GM19324 (cell line): ENCODE data around the gene C2orf49.

ENCODE experiments used
- ATAC-seq: cut with Tn5 transposase; IDR thresholded peaks from one replicate; pipeline ENCODE4 v1.9.1; 2021; ENCODE audit warnings: mild to moderate bottlenecking, moderate library complexity; ENCODE audit not compliant: unreplicated experiment, low FRiP score

The C2orf49 gene

DNA sequence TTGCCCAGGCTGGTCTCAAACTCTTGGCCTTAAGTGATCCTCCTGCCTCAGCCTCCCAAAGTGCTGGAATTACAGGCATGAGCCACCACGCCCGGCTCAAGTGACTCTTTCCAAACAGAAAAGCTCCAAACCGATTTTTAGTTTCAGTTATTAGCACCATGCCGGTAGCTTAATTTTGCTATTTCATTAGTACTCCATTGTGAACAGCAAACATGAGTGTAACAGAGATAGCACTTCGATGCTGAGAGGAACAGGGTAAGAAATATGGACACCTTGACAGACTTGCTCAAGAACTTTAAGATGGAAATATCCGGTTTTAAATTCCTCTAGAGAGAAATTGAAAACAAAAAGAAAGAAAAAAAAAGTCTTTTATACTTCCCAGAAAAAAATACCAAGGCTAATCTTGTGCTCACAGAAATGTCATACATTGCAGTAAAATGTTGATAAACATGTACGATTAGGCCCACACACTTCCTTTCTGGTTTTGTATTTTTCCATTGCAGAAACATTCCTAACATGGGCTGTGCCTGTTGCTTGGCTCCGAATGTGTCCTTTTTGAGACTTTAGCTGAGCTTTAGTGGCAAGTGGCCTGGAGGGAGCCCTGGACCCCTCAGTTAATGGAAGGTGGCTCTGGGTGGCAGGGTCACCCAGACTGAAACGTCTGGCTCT is 43.2 kb downstream of the C2orf49 start:
- no peak for ATAC-seq

DNA sequence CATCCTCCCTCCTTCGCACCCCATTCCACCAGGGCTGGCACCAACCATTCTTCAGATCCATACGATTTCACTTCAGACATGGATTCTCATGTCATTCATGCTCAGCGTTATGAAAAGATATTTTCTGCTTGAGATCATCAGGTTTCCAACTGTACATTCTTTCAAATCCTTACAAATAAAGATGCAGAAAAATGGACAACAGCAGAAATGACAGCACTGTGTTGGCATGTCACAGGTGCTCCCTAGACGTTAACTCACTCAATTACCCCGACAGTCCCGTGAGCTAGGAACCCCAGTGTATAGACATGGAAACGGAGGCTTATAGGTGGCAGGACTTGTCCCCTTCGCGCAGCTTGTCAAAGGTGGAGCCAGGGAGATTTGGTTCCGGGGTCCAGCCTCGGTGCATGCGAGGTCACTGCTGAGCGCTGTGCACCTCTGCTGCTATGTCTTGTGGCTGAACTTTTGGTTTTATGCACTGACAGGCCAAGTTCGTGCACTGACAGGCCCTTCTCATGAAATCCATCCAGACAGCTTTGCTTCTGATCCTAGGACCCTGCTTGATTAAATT is 43.8 kb downstream of the C2orf49 start:
- ATAC-seq = no peak

GRCh38 chr2:105382177-105382576 is 44.8 kb downstream of the C2orf49 start:
- ATAC-seq = no peak

DNA sequence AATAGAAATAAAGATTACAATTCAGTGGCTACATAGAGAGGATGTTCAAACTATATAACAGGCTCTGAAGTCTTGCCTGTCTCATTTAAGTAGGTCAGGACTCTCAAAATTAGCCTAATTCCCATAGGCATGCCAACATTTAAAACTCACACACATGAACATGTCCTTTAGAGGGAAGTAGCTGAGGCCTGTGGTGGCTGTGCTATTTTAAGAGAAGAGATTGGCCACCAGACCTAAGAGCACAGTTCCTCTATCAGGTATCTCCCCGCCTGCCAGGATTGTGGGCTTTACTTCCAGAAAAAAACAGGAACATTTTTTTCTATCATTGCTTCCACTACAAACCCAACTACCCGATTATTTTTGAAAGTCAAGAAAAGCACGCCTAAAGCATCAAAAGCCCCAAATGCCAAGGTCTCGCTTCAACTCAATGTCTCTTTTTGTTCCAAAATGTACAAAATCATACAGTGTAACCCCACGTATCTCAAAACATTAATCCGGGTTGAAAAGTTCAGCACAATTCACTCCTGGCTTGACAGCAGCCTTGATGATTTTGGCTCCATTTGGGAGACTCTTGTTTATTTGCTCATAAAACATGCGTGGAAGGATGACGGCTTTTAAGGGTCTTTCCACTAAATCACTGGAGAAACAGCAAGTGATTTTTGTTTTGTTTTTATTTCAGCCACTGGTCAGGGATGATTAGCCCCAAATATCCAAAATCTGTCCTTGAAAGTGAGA is 46.3 kb downstream of the C2orf49 start:
- ATAC-seq = no peak

- ATAC-seq = no peak
These were observed 46.9 kb downstream of the C2orf49 start for GRCh38 chr2:105384216-105384615.

DNA sequence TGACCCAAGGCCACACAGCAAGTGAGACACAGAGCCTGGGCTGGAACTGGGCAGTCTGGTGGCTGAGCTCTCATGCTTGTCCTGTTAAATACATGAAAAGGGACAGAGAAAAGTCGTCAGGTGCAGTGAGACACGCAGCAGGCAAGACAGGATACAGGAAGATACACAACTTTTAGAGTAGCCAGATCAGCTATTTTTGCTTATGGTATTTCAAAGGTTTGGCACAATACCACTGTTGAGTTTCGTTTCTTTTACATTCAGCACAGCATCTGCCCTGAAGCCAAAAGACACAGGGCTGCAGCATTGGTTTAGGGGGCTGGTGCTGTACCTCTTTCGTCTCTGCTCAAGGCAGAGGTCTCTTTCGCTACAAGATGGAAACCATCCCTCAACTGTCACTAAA is 47.5 kb downstream of the C2orf49 start:
- ATAC-seq = no peak

DNA sequence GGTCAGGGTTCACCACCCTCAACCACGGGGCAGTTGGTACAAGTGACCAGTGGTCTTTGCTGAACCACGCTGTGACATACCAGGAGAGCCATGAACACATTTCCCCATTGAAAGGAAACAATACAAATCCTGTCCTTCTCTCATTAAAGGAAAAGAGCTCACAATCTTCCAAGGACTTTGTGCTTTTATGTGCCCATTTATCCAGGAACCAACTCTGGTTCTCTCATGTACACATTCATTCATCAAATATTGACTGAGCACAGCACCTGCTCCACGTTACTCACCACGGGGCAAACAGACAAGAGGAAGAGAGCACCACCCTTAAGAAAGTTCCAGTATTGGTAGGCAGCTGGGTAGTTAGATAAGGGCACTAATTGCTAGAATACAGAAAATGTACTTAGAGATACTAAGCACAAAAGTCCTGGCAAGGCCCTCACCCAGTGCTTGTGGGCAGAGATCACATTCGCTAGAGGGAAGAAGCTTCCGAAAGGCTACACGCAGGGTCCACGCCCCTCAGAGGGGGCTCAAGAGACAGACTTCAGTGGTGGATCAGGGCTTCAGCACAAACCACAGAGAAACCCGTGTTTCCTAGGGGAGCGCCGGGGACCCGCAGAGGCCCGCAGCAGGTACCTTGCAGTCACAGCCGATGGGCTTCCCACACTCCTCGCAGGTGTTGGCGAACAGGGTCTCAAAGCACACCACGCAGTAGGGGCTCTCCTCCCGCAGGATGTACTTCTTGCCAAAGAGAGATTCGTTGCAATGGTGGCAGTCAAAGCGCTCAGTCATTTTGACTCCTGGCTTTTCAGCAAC is 48.6 kb downstream of the C2orf49 start:
- ATAC-seq = no peak

DNA sequence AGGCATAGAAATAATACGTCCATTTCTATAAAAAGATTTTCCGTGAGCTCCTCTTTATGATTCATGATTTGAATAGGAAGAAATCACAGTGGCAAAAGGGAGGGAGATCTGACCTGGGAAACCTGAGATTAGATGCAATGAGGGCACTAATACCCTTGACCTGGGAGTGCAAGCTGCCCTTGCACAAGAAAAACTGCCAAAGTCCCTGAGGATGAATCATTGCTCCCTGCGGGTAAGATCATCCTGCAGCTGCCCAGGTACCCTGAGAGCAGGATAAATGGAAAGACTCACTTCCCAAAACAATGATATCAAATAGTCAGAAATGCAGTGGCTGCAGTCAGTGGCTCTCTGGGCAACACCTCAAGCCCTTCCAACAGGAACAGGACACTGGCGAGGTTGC is 49.9 kb downstream of the C2orf49 start:
- ATAC-seq = no peak

DNA sequence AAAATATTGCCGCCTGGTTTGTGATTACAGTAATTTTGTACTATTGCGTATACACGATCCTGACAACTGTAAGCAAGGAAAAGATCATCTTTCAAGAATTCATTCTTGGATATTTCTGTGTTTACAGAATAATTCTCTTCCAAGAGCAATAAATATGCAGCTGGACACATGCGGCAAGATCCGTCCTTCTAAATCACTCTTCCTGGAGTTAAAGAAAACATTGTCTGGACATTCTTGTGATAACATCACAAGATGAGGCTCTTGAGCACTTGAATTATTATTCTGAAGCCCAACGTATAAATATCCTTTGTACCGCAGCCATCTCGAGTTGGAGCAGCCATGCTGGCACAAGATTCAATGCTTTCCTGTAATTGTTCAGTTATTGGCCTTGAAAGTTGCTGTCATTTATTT is 51.6 kb downstream of the C2orf49 start:
- no peak for ATAC-seq

DNA sequence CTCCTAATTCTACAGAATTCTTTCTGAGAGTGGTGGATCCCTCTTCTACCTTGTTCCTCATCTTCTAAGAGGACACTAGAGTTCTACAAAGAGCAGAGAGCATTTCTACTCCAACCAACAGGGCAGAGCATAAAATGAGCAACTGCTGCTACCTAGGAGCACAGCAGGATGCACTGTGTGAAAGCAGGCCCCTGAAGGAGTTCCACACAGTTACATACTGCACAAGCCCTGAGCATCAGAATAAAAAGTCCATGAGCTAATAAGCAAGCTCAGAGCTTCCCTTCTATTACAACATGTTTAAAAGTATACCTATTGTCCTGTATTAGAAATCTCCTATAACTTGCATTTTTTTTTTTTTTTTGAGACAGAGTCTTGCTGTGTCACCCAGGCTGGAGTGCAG is 53.1 kb downstream of the C2orf49 start:
- no peak for ATAC-seq

- no peak for ATAC-seq
These were observed 53.8 kb downstream of the C2orf49 start for GRCh38 chr2:105391058-105391627.

DNA sequence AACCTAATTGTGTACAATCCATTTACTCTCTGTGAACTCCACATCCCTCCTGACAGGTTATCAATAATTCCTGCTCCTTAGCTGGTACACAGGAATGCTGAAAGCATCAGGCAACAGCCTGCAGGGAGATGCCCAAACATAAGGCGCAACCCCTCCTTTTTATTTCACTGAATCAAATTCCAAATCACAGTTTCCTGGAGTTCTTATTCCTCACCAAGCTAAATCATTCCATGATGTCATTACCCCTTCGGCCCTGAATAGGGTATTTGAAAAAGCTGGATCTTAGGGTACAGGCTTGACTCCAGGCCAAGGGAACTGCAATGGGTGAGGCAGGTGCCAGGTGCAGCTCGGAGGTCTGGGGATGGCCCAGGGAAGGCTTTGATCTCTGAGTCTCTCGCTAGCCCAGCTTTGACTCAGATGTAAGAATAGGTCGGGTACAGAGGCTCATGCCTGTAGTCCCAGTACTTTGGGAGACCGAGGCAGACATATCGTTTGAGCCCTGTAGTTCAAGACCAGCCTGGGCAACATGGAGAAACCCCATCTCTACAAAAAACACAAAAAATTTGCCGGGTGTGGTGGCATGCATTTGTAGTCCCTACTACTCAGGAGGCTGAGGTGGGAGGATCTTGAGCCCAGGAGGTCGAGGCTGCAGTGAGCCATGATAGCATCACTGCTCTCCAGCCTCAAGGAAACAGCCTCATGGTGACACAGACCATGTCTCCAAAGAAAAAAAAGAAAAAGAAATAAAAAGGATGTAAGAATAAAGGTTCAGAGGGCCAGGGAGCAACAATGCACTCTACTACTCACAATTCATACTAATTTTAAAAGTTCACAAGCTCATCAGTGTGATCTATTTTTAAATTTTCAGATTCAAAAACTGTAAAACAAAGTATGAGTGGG is 54.7 kb downstream of the C2orf49 start:
- no peak for ATAC-seq

GRCh38 chr2:105393373-105394055 is 56.2 kb downstream of the C2orf49 start:
- ATAC-seq = no peak

DNA sequence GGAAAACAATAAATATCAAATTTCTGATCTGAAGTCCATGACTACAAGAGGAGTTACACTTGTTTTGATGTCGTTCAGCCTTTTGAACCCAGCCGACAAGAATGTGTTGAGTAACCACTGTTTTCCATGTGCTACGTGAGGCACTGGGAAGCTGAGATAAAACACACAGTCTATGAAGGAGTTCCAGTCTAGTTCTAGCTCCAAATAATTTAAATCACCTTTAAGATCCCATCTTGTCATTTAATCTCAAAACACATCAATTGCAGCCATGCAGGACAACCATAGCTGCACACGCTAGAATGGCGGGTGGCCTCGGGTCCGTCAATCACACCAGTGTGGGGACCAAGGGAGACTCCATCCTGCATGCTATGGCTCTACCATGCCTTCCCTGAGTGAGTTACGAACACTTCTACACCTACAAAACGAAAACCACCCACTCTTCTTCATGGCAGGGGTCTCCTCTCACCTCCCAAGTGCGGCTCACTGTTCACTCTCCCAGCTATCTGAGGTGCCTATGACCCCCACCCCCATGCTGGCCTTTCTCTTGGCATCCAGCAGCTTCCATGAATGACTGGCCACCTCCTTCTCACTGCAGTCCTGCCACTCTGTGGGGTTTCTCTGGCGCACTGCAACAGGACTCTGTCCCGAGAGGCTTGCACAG is 57.7 kb downstream of the C2orf49 start:
- ATAC-seq = no peak

GRCh38 chr2:105395691-105396090 is 58.4 kb downstream of the C2orf49 start:
- ATAC-seq = no peak

DNA sequence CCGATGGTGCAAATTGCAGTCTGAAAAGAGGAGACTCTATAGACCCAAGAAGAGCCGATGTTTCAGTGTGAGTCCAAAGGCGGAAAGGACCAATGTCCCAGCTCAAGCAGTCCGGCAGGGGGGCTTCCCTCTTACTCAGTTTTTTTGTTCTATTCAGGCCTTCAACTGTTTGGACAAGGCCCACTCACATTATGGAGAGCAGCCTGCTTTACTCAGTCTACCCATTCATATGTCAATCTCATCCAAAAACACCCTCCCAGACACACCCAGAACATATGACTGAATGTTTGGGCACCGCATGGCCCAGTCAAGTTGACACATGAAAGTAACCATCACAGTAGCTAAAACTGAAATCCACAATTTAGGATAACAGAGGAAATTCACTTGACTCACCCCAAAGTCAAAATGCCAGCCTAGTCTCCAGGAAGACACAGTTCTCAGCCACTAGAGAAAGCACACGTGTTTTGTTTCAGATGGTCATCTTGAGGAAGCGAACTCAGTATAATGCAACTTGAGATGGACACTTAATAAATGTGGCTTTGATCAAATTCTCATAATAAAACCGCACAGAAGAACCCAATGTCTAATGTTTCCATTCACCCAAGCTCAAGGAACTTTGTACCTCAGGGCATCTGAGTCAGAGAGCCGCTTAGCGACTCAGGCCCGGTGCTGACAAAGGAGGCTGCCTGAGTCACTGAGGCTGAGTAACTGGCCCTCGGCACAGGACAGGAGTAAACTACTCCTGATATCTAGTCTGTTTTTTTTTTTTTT is 59.1 kb downstream of the C2orf49 start:
- ATAC-seq = no peak

DNA sequence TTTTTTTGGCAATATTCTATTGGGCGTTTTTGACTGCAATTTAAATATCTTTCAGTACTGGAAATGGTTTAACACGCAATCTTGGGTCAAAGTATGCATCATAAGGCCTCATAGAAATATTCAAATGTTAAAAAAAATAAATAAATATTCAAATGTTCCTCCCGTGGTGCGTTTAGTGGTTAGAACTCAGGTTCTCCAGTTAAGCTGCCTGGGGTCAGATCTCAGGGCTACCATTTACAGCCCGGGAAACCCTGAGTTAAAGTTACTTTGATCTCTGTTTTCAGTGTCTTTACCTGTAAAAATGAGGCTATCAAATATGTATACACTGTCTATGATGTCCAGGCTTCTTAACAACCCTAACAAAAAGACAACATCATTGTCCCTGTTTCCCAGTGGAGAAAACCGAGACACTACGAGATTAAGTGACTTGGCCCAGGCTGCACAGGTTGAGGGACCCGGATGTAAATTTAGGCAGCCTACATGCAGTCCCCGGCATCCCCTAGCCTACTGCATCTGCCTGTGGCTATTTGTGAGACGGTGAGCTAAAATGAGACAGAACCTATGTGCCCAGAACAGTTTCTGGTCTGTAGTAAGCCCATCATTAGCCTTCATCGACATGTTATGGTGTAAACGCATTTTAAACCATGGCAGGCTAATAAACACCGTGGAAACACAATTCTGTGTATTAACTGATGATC is 59.8 kb downstream of the C2orf49 start:
- no peak for ATAC-seq
